HL-60 (cell line): ENCODE measurements around the gene MFAP3.

Experiments
- CTCF ChIP-seq: IDR thresholded peaks from one replicate; pipeline ENCODE4 v1.5.1; 2011; ENCODE audit warnings: low read length, control low read depth, inconsistent platforms; ENCODE audit not compliant: insufficient read depth
- REST ChIP-seq: IDR thresholded peaks from 2 replicates; pipeline ENCODE4 v1.6.1; 2012; ENCODE audit warnings: low read depth; ENCODE audit not compliant: insufficient replicate concordance

- no peak for TF ChIP-seq CTCF
- TF ChIP-seq REST, result no peak
Observed at GRCh38 chr5:154015071-154015693, 23.6 kb upstream of the MFAP3 start.
